Measurements from ENCODE around the gene CD22. TPM values are rescaled to one million over a fixed set of nuclear protein-coding genes. Genes with fewer than 3 reads are reported as not detected.

The CD22 gene
- total RNA-seq, 3 donors from 2014 or later: 0.33 to 7.8 (median 4.8) TPM

DNA sequence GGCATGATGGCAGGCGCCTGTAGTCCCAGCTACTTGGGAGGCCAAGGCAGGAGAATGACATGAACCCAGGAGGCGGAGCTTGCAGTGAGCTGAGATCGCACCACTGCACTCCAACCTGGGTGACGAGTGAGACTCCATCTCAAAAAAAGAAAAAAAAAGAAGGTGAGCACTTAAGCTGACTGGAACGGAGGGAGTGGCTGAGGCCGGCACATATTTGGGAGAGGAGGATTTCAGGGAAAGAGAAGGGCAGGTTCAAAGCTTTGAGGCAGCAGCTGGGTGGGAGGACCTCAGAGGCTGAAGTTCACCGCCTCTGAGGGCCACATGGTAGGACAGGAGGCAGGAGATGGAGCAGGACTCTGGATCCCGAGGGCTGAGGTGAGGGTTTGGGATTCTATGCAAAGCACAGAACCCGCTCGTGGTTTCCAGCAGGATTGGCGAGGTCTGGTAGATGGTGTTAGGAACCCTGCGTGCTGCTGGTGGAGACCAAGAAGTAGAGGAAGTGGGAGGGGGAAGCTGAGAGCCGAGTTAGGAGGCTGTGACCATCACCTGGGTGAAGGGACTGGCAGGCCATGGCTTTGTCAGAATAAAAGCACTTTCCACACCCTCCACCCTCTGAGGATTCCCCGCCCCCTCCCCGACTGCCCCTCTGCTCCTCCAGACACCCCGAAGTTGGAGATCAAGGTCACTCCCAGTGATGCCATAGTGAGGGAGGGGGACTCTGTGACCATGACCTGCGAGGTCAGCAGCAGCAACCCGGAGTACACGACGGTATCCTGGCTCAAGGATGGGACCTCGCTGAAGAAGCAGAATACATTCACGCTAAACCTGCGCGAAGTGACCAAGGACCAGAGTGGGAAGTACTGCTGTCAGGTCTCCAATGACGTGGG, 8.4 kb downstream of the CD22 start:
- Histone ChIP-seq H3K4me1 (no peaks in the 10 kb centered on the region), H3K27me3 (no peaks in the 10 kb centered on the region), H3K9me3 (no peaks in the 10 kb centered on the region), H3K27ac (no peak overlapping the region), H3K36me3 (no peaks in the 10 kb centered on the region), H3K4me3 (no peak overlapping the region)
- DNase-seq (ENCODE audit: low spot score in 2 of 2): no peak
- no peak for TF ChIP-seq CTCF (IDR thresholded peaks at IDR 0.05)
- intact Hi-C loops (cut with DNase I; ENCODE audit: low total_unique reads): no loop called here

- Histone ChIP-seq H3K27ac (no peak overlapping the region), H3K4me3 (no peak overlapping the region), H3K9me3 (no peaks in the 10 kb centered on the region), H3K4me1 (no peaks in the 10 kb centered on the region), H3K27me3 (no peaks in the 10 kb centered on the region), H3K36me3 (no peaks in the 10 kb centered on the region)
- TF ChIP-seq POLR2AphosphoS5 (IDR thresholded peaks at IDR 0.05) (no peak), CTCF (IDR thresholded peaks at IDR 0.05) (no peak)
- DNase-seq (ENCODE audit: low spot score in 2 of 2): no peak
- intact Hi-C loops (cut with DNase I; ENCODE audit: low total_unique reads): no loop called here
Measured at GRCh38 chr19:35337984-35338296, 9.0 kb downstream of the CD22 start.

DNA sequence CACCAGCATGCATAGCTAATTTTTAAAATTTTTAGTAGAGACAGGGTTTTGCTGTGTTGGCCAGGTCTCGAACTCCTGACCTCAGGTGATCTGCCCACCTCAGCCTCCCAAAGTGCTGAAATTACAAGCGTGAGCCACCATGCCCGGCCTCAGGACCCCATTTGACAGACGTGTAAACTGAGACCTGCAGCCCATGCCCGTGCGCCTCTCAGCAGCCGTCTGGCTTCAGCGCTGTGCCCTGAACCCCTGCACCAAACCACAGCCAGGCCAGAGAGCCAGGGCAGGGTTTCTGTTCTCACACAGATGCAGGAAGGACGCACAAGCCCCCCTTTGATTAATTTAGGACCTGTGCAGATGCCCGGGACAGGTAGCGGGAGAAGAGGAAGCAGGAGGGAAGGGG, 11.4 kb downstream of the CD22 start:
- Histone ChIP-seq H3K9me3 (no peaks in the 10 kb centered on the region), H3K4me1 (no peaks in the 10 kb centered on the region), H3K36me3 (no peaks in the 10 kb centered on the region), H3K27ac (no peak overlapping the region), H3K4me3 (no peak overlapping the region), H3K27me3 (no peaks in the 10 kb centered on the region)
- no peak for DNase-seq (ENCODE audit: low spot score in 2 of 2)
- intact Hi-C loops (cut with DNase I; ENCODE audit: low total_unique reads): no loop called here
- TF ChIP-seq CTCF (IDR thresholded peaks at IDR 0.05) (no peak), POLR2A (IDR thresholded peaks at IDR 0.05) (no peak), POLR2AphosphoS5 (IDR thresholded peaks at IDR 0.05) (no peak)

DNA sequence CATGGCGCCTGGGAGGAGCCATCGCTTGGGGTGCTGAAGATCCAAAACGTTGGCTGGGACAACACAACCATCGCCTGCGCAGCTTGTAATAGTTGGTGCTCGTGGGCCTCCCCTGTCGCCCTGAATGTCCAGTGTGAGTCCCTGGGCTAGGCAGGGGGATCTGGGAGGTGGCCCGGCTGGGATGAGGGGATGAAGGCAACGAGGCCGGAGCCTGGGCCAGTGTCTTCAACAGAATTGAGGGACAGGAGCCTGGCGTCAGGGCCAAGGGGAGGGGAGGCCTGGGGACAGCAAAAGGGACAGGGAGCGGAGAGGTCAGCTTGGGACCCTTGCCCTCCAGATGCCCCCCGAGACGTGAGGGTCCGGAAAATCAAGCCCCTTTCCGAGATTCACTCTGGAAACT, 12.0 kb downstream of the CD22 start:
- intact Hi-C loops (cut with DNase I; ENCODE audit: low total_unique reads): no loop called here
- H3K9me3 ChIP-seq: no peaks in the 10 kb centered on the region
- no peaks in the 10 kb centered on the region for H3K4me1 ChIP-seq
- DNase-seq (ENCODE audit: low spot score in 2 of 2): no peak
- no peak overlapping the region for H3K27ac ChIP-seq
- H3K4me3 ChIP-seq: no peak overlapping the region
- TF ChIP-seq CTCF (IDR thresholded peaks at IDR 0.05) (no peak), POLR2AphosphoS5 (IDR thresholded peaks at IDR 0.05) (no peak), POLR2A (IDR thresholded peaks at IDR 0.05) (no peak)
- no peaks in the 10 kb centered on the region for H3K27me3 ChIP-seq
- no peaks in the 10 kb centered on the region for H3K36me3 ChIP-seq

GRCh38 chr19:35341565-35342225, 12.7 kb downstream of the CD22 start:
- TF ChIP-seq POLR2A (IDR thresholded peaks at IDR 0.05): no peak
- no peak for TF ChIP-seq CTCF (IDR thresholded peaks at IDR 0.05)
- TF ChIP-seq POLR2AphosphoS5 (IDR thresholded peaks at IDR 0.05): no peak
- intact Hi-C loops (cut with DNase I; ENCODE audit: low total_unique reads): no loop called here

More at GRCh38 chr19:35341565-35342225, 12.7 kb downstream of the CD22 start:
- Histone ChIP-seq H3K4me3 (no peak overlapping the region), H3K4me1 (no peaks in the 10 kb centered on the region), H3K27me3 (no peaks in the 10 kb centered on the region), H3K27ac (no peak overlapping the region), H3K9me3 (no peaks in the 10 kb centered on the region), H3K36me3 (no peaks in the 10 kb centered on the region)
- no peak for DNase-seq (ENCODE audit: low spot score in 2 of 2)

All from breast epithelium (tissue), 4 donors.